Thymus (tissue), 11 donors: ENCODE measurements around the gene TRAF1. TPM values are rescaled to one million over a fixed set of nuclear protein-coding genes. Genes with fewer than 3 reads are reported as not detected.

ENCODE experiments used
- DNase-seq, 9 donors: peaks; one replicate each; pipeline ENCODE4 v3.0.0-alpha.2; 2013; ENCODE audit warnings: low spot score in 9 of 9, low read depth in 6 of 9, missing footprints in 1 of 9
- H3K27ac ChIP-seq, 2 donors: one replicate each; pipeline ENCODE4 v1.5.1; 2013; ENCODE audit warnings: control low read depth in 1 of 2, low read depth in 1 of 2, low read length in 1 of 2, mild to moderate bottlenecking in 1 of 2, moderate library complexity in 1 of 2
- H3K27me3 ChIP-seq, 2 donors: one replicate each; pipeline ENCODE4 v1.5.1; 2013; ENCODE audit warnings: low read length in 1 of 2; ENCODE audit not compliant: control insufficient read depth in 2 of 2, insufficient read depth in 1 of 2
- H3K36me3 ChIP-seq, 2 donors: one replicate each; pipeline ENCODE4 v1.5.1; 2013; ENCODE audit warnings: low read length in 1 of 2, mild to moderate bottlenecking in 1 of 2, moderate library complexity in 1 of 2; ENCODE audit not compliant: control insufficient read depth in 2 of 2, insufficient read depth in 2 of 2
- H3K4me1 ChIP-seq, 2 donors: one replicate each; pipeline ENCODE4 v1.5.1; 2013; ENCODE audit warnings: low read length in 2 of 2; ENCODE audit not compliant: control insufficient read depth in 2 of 2, insufficient read depth in 2 of 2
- H3K4me3 ChIP-seq, 2 donors: one replicate each; pipeline ENCODE4 v1.5.1; 2013; ENCODE audit warnings: low read length in 2 of 2, control low read depth in 1 of 2, mild to moderate bottlenecking in 1 of 2
- H3K9me3 ChIP-seq, 2 donors: one replicate each; pipeline ENCODE4 v1.5.1; 2013; ENCODE audit warnings: low read length in 1 of 2, mild to moderate bottlenecking in 1 of 2; ENCODE audit not compliant: control insufficient read depth in 2 of 2, insufficient read depth in 1 of 2
- WGBS: extraction: QIAGEN DNeasy Blood & Tissue Kit; methylation state at CpG from one replicate; pipeline ENCODE4 v1.1.7; 2013; 5-methylcytosine and 5-hydroxymethylcytosine counted together
- polyA plus RNA-seq: library from polyadenylated mRNA; stranded (reverse); fragments of 200-250 nt; gene quantifications from one replicate; pipeline ENCODE4 v1.2.3, GENCODE V29; 2013
- total RNA-seq: library from RNA; stranded (reverse); fragments of 120-200 nt; gene quantifications from one replicate; pipeline ENCODE4 v1.2.4, GENCODE V29; 2013
- donor health status: healthy.

Gene TRAF1
- total and polyA plus RNA-seq, 2 donors = 21.7 TPM

GRCh38 chr9:120898396-120898795, 28.2 kb downstream of the TRAF1 start:
- Histone ChIP-seq H3K4me3 (no peak overlapping the region), H3K27me3 (no peaks in the 10 kb centered on the region), H3K4me1 (peaks cover 54 to 94% of the 10 kb centered on the region in 2 donors), H3K36me3 (no peaks in the 10 kb centered on the region), H3K27ac (no peak overlapping the region), H3K9me3 (peaks cover 0 to 4% of the 10 kb centered on the region in 2 donors)
- 99% methylated on average over 3 of the region's 3 CpGs for WGBS
- DNase-seq = no peak

- peaks cover 0 to 4% of the 10 kb centered on the region in 2 donors for H3K9me3 ChIP-seq
- H3K36me3 ChIP-seq = no peaks in the 10 kb centered on the region
- H3K27me3 ChIP-seq = no peaks in the 10 kb centered on the region
- peak overlapping the region in 1 of 2 donors; percentile 27 for H3K27ac ChIP-seq
- 98% methylated on average over 2 of the region's 2 CpGs for WGBS
- H3K4me3 ChIP-seq = no peak overlapping the region
- no peak for DNase-seq
- H3K4me1 ChIP-seq = peaks cover 56 to 95% of the 10 kb centered on the region in 2 donors
Observed at GRCh38 chr9:120895951-120896350, 30.6 kb downstream of the TRAF1 start.

- Histone ChIP-seq H3K27ac (peak overlapping the region; percentile 58 to 97), H3K27me3 (no peaks in the 10 kb centered on the region), H3K4me3 (no peak overlapping the region), H3K36me3 (no peaks in the 10 kb centered on the region), H3K4me1 (peaks cover 60 to 95% of the 10 kb centered on the region in 2 donors), H3K9me3 (peaks cover 0 to 4% of the 10 kb centered on the region in 2 donors)
- no peak for DNase-seq
- 93% methylated on average over 63 of the region's 63 CpGs for WGBS
Observed at GRCh38 chr9:120894321-120895148, 32.1 kb downstream of the TRAF1 start.

GRCh38 chr9:120893611-120894307, 32.8 kb downstream of the TRAF1 start:
- Histone ChIP-seq H3K27ac (peak overlapping the region; percentile 79 to 97), H3K27me3 (no peaks in the 10 kb centered on the region), H3K4me1 (peaks cover 58 to 96% of the 10 kb centered on the region in 2 donors), H3K36me3 (no peaks in the 10 kb centered on the region), H3K4me3 (no peak overlapping the region), H3K9me3 (peaks cover 0 to 4% of the 10 kb centered on the region in 2 donors)
- 95% methylated on average over 13 of the region's 13 CpGs for WGBS
- peak in 1 of 9 donors; percentile 49 for DNase-seq

GRCh38 chr9:120892748-120893610, 33.6 kb downstream of the TRAF1 start:
- Histone ChIP-seq H3K9me3 (peaks cover 0 to 4% of the 10 kb centered on the region in 2 donors), H3K36me3 (no peaks in the 10 kb centered on the region), H3K27ac (peak overlapping the region; percentile 79 to 97), H3K4me3 (no peak overlapping the region), H3K27me3 (no peaks in the 10 kb centered on the region), H3K4me1 (peaks cover 58 to 93% of the 10 kb centered on the region in 2 donors)
- peak in 4 of 9 donors; percentile 74 to 90 (median 75) for DNase-seq
- 61% methylated on average over 6 of the region's 6 CpGs for WGBS

- DNase-seq = peak in 1 of 9 donors; percentile 66
- H3K27me3 ChIP-seq = no peaks in the 10 kb centered on the region
- no peak overlapping the region for H3K4me3 ChIP-seq
- peaks cover 0 to 4% of the 10 kb centered on the region in 2 donors for H3K9me3 ChIP-seq
- WGBS = 25% methylated on average over 15 of the region's 15 CpGs
- H3K4me1 ChIP-seq = peaks cover 52 to 84% of the 10 kb centered on the region in 2 donors
- H3K27ac ChIP-seq = peak overlapping the region; percentile 94 to 97
- H3K36me3 ChIP-seq = no peaks in the 10 kb centered on the region
Observed at GRCh38 chr9:120891884-120892747, 34.5 kb downstream of the TRAF1 start.

- peak in 1 of 9 donors; percentile 79 for DNase-seq
- Histone ChIP-seq H3K9me3 (no peaks in the 10 kb centered on the region), H3K4me3 (no peak overlapping the region), H3K27me3 (no peaks in the 10 kb centered on the region), H3K36me3 (no peaks in the 10 kb centered on the region), H3K4me1 (peaks cover 50 to 84% of the 10 kb centered on the region in 2 donors), H3K27ac (peak overlapping the region; percentile 94 to 97)
- WGBS = 44% methylated on average over 10 of the region's 10 CpGs
Observed at GRCh38 chr9:120891245-120891883, 35.2 kb downstream of the TRAF1 start.
